HG03354 (cell line): Measurements from ENCODE around the gene GRIN2C.
A peak's percentile ranks its signal among the peaks of the same experiment; 100 is the strongest.
"Not testable (repeated sequence)": the region's sequence is repeated elsewhere in the genome, so short reads cannot be mapped to it uniquely, and the experiment has no call there.

Experiments
- ATAC-seq: cut with Tn5 transposase; IDR thresholded peaks from one replicate; pipeline ENCODE4 v1.9.1; 2021; ENCODE audit warnings: mild to moderate bottlenecking; ENCODE audit not compliant: unreplicated experiment, poor library complexity, severe bottlenecking

Gene GRIN2C

GRCh38 chr17:74882517-74883240 lies 23.0 kb upstream of the GRIN2C start:
- no peak for ATAC-seq

DNA sequence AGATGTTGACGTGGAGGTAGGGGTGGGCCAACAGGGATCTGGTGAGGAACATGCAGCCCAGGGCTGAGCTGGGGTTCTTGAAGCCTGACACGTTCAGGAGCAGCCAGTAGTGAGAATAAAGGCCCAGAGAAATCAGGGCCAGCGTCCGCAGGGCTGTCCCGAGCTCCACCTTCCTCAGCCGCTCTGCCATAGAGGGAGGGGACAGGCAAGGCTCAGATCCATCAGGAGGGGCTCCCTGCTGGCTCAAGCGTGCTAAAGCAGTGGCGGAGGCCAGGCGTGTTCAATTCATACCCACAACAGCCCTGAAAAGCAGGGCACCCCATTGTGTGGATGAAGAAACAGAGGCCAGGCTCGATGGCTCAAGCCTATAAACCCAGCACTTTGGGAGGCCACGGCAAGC lies 21.4 kb upstream of the GRIN2C start:
- no peak for ATAC-seq

DNA sequence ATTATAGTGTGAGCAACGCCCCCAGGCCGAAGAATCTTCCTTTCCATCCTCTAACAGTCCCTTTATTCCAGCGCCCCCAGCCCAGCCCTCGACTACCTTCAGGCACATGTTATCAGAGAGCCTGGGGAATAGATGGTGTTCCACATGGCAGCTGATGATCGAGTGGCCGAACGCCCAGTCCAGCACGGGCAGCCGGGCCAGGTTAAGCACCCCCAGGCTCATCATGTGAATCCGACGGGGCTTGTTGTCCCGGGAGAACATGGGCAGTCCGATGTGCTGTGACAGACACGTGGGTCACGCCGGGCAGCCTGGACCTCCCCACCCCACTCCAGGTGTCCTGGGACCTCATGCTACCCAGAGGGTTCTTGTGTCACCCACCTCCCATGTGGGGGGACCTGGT lies 19.6 kb upstream of the GRIN2C start:
- ATAC-seq: no peak

- ATAC-seq: no peak
Observed at GRCh38 chr17:74878658-74879057, 19.0 kb upstream of the GRIN2C start.

DNA sequence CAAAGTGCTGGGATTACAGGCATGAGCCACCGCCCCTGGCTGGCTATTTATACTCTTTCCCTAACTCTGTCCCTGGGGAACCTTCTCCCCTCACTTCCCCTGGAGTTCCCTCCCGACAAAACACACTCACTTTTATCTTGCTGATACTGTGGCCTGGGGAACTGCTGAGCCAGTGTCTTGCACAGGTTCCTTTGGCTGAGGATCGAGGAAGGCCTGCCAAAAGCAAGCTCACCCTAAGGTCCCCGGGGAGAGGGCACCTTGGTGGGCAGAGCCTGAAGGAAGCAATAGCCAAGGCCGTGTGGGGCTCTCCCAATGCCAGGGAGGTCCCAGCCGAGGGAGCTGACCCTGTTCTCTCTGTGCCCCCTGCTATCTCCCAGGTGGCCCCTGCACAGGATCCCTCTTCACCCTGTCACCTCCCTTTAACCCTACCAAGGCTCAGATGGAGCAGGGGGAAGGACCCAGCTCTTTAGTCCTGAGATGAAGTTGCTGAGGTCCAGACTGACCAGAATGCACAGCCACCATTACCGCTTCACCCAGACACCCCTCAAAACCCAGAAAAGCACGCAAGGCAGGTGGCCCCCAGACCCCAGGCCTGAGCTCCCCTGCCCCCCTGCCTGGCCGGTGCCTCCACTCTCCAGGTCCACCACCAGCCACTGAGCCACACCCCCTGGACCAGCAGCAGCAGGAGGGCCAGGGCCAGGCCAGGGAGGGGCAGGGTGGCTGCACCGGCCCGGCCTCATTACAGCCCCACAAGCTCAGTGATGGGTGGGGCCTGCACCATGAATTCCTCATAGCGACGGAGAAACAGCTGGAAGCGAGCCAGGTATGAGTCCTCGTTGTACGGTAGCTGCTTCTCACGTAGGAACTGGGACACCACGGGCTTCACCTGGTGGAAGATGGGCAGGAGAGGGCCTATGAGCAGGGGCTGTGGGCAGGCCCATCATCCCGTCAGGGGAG lies 18.2 kb upstream of the GRIN2C start:
- ATAC-seq: no peak

DNA sequence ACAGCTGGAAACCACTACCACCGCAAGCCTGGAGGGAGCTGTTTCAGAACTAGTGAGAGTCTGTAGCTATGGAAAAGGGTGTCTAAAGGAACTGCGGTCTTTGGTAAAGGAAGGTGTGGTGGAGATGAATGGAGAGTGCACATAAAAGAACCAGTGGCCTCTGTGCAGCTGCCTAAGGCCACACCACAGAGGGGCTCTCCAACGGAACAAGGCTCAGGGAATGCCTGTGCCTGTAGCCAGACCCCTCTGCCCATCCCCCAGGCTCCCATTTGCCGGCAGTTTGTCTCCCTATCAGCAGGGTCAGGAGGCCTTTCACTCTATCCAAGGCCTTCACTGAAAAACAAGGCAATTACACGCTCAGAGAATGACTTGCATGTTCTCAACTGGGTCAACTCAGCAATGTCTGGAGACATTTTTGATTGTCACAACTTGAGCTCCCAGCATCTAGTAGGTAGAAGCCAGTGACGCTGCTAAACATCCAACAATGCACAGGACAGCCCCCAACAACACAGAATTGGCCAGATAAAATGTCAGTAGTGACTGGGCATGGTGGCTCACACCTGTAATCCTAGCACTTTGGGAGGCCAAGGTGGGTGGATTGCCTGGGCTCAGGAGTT lies 16.4 kb upstream of the GRIN2C start:
- no peak for ATAC-seq

DNA sequence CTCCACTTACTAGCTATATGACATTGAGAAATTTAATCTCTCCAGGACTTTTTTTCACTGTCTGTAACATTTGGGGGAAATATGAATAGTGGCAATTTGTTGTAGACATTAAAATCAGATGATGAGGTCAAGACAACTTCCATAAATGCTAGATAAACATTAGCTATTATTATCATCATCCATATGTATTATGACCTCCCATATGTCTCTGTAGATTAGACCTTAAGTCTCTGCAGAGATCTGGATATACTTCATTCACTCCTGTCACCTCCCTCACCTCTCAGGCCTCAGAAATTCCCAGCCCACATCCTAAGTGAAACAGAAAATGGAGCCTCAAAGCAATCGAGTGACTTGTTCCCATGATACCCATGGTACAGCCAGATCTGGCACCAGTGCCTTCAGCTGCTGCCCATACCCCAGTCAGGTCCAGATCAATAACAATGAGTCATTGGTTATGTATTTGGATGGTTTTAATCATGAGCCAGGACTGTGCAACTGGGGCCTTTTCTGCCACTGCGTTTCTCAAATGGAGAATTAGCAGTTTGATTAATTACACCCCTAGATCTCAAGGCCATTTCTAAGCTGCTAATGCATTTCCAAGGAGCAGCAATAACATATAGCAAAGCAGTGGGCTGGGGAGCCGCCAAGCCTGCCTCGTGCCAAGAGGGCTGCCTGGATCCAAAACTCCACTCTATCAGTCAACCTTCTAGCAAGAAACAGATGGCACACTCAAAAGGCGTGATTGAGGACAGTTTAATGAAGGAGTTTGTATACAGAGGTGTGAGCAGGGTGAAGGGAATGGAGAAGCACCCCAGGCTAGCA lies 15.7 kb upstream of the GRIN2C start:
- no peak for ATAC-seq

DNA sequence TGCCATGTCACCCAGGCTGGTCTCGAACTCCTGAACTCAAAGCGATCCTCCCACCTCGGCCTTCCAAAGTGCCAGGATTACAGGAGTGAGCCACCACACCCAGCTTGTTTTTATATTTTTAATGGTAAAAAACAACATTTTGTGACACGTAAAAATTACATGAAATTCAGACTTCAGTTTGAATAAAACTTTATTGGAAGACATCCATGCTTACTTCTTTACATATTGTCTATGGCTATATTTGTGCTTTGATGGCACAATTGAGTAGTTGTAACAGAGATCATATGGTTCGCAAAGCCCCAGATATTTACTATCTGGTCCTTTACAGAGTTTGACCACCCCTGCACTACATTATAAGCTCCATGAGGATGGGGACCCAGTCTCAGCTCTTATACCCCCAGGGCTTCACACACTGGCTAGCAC lies 14.9 kb upstream of the GRIN2C start:
- ATAC-seq: no peak

DNA sequence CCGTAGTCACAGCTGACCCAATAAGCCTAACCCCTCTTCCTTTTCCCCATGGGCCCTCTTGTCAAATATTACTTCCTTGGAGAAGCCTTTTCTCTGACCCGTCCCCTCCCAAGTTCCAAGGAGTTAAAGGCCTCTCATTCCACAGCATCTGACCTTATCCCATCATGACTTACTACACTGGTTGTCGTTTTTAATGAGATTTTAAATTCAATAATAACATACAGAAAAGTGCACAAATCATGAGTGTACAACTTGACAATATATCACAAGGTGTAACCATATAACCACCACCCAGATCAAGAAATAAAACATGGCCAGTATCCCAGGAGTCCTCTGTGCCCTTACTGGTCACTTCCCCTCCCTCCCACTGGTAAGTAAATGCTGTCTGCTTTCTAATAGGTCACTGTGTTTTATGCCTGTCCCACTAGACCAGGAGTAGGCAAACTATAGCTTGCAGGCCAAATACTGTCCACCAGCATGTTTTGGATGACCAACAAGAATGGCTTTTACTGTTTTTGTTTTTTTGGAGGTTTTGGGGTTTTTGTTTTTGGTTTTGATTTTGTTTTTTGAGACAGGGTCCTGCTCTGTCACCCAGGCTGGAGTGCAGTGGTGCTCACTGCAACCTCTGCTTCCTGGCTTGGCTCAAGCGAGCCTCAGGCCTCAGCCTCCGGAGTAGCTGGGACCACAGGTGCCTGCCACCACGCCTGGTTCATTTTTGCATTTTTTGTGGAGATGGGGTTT lies 14.4 kb upstream of the GRIN2C start:
- ATAC-seq: no peak

GRCh38 chr17:74873037-74873873 lies 13.6 kb upstream of the GRIN2C start:
- ATAC-seq: peak; percentile 92

DNA sequence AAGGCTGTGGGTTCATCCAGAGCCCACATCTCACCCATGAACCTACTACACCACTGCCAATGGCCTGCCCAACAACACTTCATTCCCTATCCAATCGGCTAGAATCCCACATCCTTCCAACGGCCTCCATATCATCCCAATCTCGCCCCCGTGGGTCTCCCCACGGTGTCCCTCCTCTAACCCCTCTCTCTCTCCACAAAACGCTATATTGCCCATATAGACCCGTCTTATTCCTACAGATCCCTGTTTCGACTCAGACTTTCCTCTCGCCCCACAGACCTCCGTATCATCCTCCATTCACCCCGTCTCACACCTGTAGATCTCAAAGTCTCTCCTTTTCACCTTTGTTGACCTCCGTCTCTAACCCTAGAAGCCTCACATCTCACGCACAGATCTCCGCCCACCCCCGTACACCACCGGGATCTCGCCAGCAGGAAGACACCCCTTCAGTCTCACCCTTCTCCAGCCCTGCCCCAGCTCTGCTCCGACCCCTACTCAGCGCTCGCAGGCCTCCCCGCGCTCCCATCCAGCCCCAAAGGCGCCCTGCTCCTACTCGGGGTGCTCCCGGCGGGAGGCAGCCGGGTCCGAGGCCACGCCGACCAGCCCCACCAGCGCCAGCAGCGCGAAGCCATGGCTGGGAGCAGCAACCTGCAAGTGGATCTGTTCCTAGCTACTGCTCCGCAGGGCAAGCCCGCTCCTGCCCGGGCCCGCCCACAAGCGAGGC lies 12.8 kb upstream of the GRIN2C start, which contains the start of gene FDXR:
FDXR (minus strand) TSS at position 682 of the 724 bp plus-strand sequence; CDS start at position 632, 50 bp downstream.
- ATAC-seq: peak; percentile 28

DNA sequence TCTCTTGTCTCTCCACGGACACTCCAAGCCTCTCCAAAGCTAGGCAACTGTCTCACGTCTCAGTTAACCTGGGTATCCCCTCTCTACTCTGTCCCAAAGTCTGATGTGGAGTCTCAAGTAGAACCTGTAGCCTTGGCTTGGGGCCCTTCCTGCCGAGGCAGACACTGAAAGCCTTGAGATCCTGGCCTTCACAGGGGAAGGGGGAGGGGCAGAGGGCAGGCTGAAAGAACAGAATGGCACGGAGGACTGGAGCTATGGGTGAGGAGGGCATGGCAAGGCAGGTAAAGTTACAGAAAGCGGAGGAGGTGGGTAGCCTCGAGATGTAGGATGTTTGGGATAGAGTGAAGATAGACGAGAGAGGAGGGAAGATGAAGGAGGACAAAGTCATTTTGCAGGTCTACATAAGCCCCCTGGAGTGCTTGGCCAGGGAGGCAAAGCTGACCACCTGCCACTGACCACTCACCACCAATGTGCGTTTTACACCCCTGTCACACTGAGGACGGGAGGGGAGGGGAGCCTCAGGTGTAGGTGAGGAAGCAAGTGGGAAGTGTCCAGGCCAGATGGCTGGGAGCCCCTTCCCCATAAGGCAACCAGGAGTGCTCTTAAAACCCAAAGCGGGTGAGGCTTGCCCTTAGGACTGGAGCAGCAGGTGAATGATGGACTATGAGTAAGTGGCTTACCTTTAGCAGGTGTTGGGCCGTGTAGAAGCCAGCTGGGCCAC lies 11.8 kb upstream of the GRIN2C start:
- no peak for ATAC-seq

GRCh38 chr17:74870512-74870911 lies 10.8 kb upstream of the GRIN2C start:
- ATAC-seq: no peak

GRCh38 chr17:74870028-74870427 lies 10.3 kb upstream of the GRIN2C start:
- ATAC-seq: not testable (repeated sequence)

GRCh38 chr17:74868908-74869255 lies 9.2 kb upstream of the GRIN2C start:
- ATAC-seq: no peak

DNA sequence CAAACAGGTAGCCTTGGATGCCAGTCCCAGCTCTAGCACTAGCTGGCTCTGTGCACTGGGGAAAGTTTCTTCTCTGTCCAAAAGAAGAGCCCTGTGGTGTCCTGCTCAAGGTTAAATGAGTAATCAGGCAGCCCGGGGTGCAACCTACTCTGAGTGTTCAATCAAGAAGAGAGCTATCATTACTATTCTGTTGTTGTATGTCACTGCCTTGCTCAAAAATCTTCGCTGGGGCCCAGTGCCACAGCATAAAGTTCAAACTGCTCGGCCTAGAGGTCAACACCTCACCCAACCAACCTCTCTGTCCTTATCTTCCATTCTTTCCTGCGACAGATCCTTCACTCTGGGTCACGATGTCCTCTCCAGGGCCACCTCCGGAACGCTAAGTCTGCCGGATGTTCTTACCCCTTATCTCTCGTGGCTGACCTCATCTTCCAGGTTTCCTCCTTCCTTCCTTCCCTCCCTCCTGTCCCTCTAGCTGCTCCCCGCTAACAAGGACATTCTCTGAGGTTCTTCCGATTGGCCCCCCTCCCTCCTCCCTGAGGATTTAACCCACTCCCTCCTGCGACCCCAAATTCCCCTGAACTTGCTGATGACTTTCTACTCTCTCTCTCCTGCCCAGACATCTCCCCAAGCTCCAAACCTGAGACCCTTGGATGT lies 8.7 kb upstream of the GRIN2C start:
- no peak for ATAC-seq
